HepG2 (cell line): Measurements from ENCODE around the gene THOP1. TPM values are rescaled to one million over a fixed set of nuclear protein-coding genes. Genes with fewer than 3 reads are reported as not detected.

Source experiments
- ATAC-seq: fragments of 200-7000 bp; cut with Tn5 transposase; 3 replicates; pipeline ENCODE4 v1.9.1; 2020; ENCODE audit warnings: mild to moderate bottlenecking, moderate library complexity
- BruUV-seq: library from RNA; stranded (reverse); fragments of 400-500 nt; replicated peaks from 2 replicates; lab custom pipeline; 2021; lab: Mats Ljungman, UMichigan
- CTCF ChIA-PET: fragments of 300-600 bp; formaldehyde crosslinking; extraction: SDS; loops from one replicate; lab custom pipeline; 2021; ENCODE audit warnings: low total read pairs, inconsistent platforms, low intra/inter-chr PET ratio; lab: Yijun Ruan, JAX
- POLR2A ChIA-PET: fragments of 350-600 bp; sonication (Branson Sonifier 250); formaldehyde crosslinking; loops from one replicate; lab custom pipeline; 2020; ENCODE audit warnings: antibody characterized with exemption, inconsistent platforms; lab: Yijun Ruan, JAX
- DNase-seq: peaks from one replicate; pipeline ENCODE4 v3.0.0-alpha.2; 2015; ENCODE audit warnings: low spot score
- FAIRE-seq: peaks from 3 replicates; lab custom pipeline; 2011; peaks lifted over from hg19 to GRCh38; lab: Jason Lieb, UNC
- H2AFZ ChIP-seq: one replicate; pipeline ENCODE4 v1.6.1; 2011; ENCODE audit warnings: low read length, inconsistent platforms
- H3K27ac ChIP-seq: fragments of 300-600 bp; 3 replicates; pipeline ENCODE4 v1.8.0; 2011; ENCODE audit warnings: mixed run types, mild to moderate bottlenecking, mixed read lengths, low read length, inconsistent platforms; ENCODE audit not compliant: insufficient read depth; ENCODE audit errors: extremely low read length
- H3K27me3 ChIP-seq, 2 experiments: fragments of 200-600 bp in 1 of 2; 2 replicates in 1 of 2; 3 replicates in 1 of 2; pipeline versions ENCODE4 v1.6.0 to v1.8.0; 2011; ENCODE audit warnings: low read length in 2 of 2, mild to moderate bottlenecking in 2 of 2, moderate library complexity in 2 of 2, inconsistent platforms in 1 of 2; ENCODE audit not compliant: insufficient read depth in 2 of 2, control insufficient read depth in 1 of 2
- H3K36me3 ChIP-seq, 2 experiments: fragments of 200-600 bp in 1 of 2; replicated peaks in 1 of 2; 2 replicates in 1 of 2; 3 replicates in 1 of 2; pipeline versions ENCODE4 v1.5.1 to v1.8.0; 2011; ENCODE audit warnings: low read length in 2 of 2, inconsistent platforms in 1 of 2; ENCODE audit not compliant: insufficient read depth in 2 of 2, control insufficient read depth in 1 of 2
- H3K4me1 ChIP-seq: 2 replicates; pipeline ENCODE4 v1.5.1; 2012; ENCODE audit warnings: low read length, inconsistent platforms; ENCODE audit not compliant: insufficient read depth
- H3K4me2 ChIP-seq: 2 replicates; pipeline ENCODE4 v1.6.0; 2011; ENCODE audit warnings: low read depth, low read length, inconsistent platforms
- H3K4me3 ChIP-seq, 3 experiments: fragments of 200-600 bp in 1 of 3; sonication (generic), shearing (Covaris generic) in 1 of 3; replicated peaks in 1 of 3; 2 replicates each; pipeline ENCODE4 v1.5.1; 2011 to 2016; ENCODE audit warnings: low read length in 3 of 3, inconsistent platforms in 2 of 3, low read depth in 2 of 3, mild to moderate bottlenecking in 2 of 3, control low read depth in 1 of 3, mixed read lengths in 1 of 3; ENCODE audit not compliant: insufficient read depth in 1 of 3
- H3K79me2 ChIP-seq: one replicate; pipeline ENCODE4 v1.6.1; 2011; ENCODE audit warnings: low read length, inconsistent platforms; ENCODE audit not compliant: insufficient read depth
- H3K9ac ChIP-seq: 2 replicates; pipeline ENCODE4 v1.6.0; 2011; ENCODE audit warnings: mild to moderate bottlenecking, low read depth, low read length, inconsistent platforms; ENCODE audit not compliant: insufficient read depth
- H3K9me3 ChIP-seq: 2 replicates; pipeline ENCODE4 v1.5.1; 2012; ENCODE audit warnings: mild to moderate bottlenecking, low read length
- H4K20me1 ChIP-seq: 2 replicates; pipeline ENCODE4 v1.6.0; 2011; ENCODE audit warnings: inconsistent platforms, mild to moderate bottlenecking, low read length, moderate library complexity; ENCODE audit not compliant: insufficient read depth
- DNMT1 ChIP-seq: sonication (generic); formaldehyde crosslinking; IDR thresholded peaks from 2 replicates; pipeline ENCODE4 v1.5.1; 2020; ENCODE audit warnings: mild to moderate bottlenecking, missing genetic modification reagents
- GABPA ChIP-seq, 2 experiments: IDR thresholded peaks; 2 replicates each; pipeline ENCODE4 v1.6.1; 2011 to 2016; ENCODE audit warnings: low read depth in 2 of 2, low read length in 1 of 2, missing biosample characterization in 1 of 2, missing genetic modification characterization in 1 of 2
- ZNF629 ChIP-seq: sonication (generic); formaldehyde crosslinking; conservative IDR thresholded peaks from 2 replicates; pipeline ENCODE4 v1.5.0; 2020; ENCODE audit warnings: missing genetic modification reagents
- ZNF83 ChIP-seq: sonication (generic); formaldehyde crosslinking; IDR thresholded peaks from 2 replicates; pipeline ENCODE4 v1.4.0; 2020; ENCODE audit warnings: missing genetic modification reagents, mild to moderate bottlenecking, borderline replicate concordance
- WGBS: methylation state at CpG from one replicate; pipeline ENCODE4 v1.1.6; 2017; ENCODE audit warnings: low lambda C conversion rate; 5-methylcytosine and 5-hydroxymethylcytosine counted together
- in situ Hi-C: cut with HindIII; loops from 2 replicates; pipeline ENCODE4 v1.10.0; 2017; ENCODE audit warnings: low pct_unique_long_range_greater_than_20kb; ENCODE audit not compliant: extremely low pct_ligation_motif_present
- intact Hi-C: fragments of 100-400 bp; cut with micrococcal nuclease; formaldehyde crosslinking; loops from one replicate; pipeline ENCODE4 v1.10.0; 2022; ENCODE audit not compliant: unreplicated experiment
- polyA plus RNA-seq, 8 experiments: library from polyadenylated mRNA; depleted of rRNA in 3 of 8; stranded (reverse) in 7 of 8; unstranded in 1 of 8; fragments of >200 nt; fragmentation: Illumina TruSeq in 4 of 8; extraction: Trizol in 4 of 8; gene quantifications; 2 replicates each; pipeline versions ENCODE4 v1.2.1 to v1.2.3, GENCODE V29; 2011 to 2016; ENCODE audit warnings: low read depth in 4 of 8, missing spikeins in 1 of 8, mixed read lengths in 1 of 8; ENCODE audit not compliant: insufficient read depth in 1 of 8
- total RNA-seq, 5 experiments: library from RNA; depleted of rRNA; stranded (reverse); fragments of >200 nt; fragmentation: Illumina TruSeq; extraction: Trizol; gene quantifications; 2 replicates each; pipeline ENCODE4 v1.2.3, GENCODE V29; 2016; ENCODE audit warnings: low read depth in 1 of 5

THOP1 gene
- total and polyA plus RNA-seq, 2 of the 13 experiments (the other 11 are each of a cell fraction or from before 2014, with no cell fraction given) = 74.4 to 116 TPM

DNA sequence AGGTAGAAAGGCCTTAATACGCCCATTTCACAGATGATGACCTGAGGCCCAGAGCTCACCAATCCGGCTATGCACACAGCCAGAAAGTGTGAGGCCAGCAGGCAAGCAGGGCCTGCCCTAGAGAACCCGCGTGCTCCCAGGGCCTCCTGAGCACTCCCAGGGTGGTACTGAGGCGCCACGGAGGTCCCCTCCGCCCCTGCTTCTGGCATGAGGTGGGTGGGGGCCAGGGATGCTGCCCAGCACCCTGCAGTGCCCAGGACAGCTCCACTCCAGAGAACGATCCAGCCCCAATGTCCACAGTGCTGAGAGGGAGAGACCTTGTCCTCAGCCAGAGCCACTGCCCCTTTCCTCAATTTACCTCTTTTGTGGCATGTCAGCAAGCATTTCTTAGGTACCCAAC lies 16.1 kb upstream of the THOP1 start:
- H3K4me3 ChIP-seq = no peak overlapping the region
- WGBS = no CpG with 5 or more reads among the region's 8 CpGs
- H3K9ac ChIP-seq = no peak overlapping the region
- H3K27me3 ChIP-seq = no peaks in the 10 kb centered on the region
- CTCF ChIA-PET = no interaction called here
- BruUV-seq = no TSS peak
- FAIRE-seq (no peak), DNase-seq (no peak), ATAC-seq (no peak)
- no peak overlapping the region for H3K27ac ChIP-seq
- peaks cover 20 to 45% of the 10 kb centered on the region in 2 experiments for H3K36me3 ChIP-seq
- POLR2A ChIA-PET = no interaction called here
- H3K4me2 ChIP-seq = no peak overlapping the region
- H3K79me2 ChIP-seq = peaks cover 42% of the 10 kb centered on the region
- TF ChIP-seq ZNF629 (CRISPR knock-in tag) (peak; percentile 81), ZNF83 (CRISPR knock-in tag) (no peak)
- no peak overlapping the region for H2AFZ ChIP-seq
- intact Hi-C loops (no loop called here), in situ Hi-C loops (no loop called here)
- H3K4me1 ChIP-seq = no peaks in the 10 kb centered on the region
- peaks cover 19% of the 10 kb centered on the region; the same call in 1 of the 2 replicates for H4K20me1 ChIP-seq
- no peaks in the 10 kb centered on the region for H3K9me3 ChIP-seq

GRCh38 chr19:2770055-2771013 lies 15.0 kb upstream of the THOP1 start:
- ATAC-seq (no peak), DNase-seq (no peak), FAIRE-seq (no peak)
- Histone ChIP-seq H3K79me2 (peaks cover 53% of the 10 kb centered on the region), H4K20me1 (peaks cover 19% of the 10 kb centered on the region; the same call in 1 of the 2 replicates), H3K36me3 (peaks cover 17 to 37% of the 10 kb centered on the region in 2 experiments), H3K9ac (no peak overlapping the region), H3K4me1 (peaks cover 9% of the 10 kb centered on the region), H3K9me3 (no peaks in the 10 kb centered on the region), H2AFZ (no peak overlapping the region), H3K27ac (no peak overlapping the region), H3K4me2 (no peak overlapping the region), H3K27me3 (no peaks in the 10 kb centered on the region), H3K4me3 (no peak overlapping the region)
- in situ Hi-C loops (no loop called here), intact Hi-C loops (no loop called here)
- no TSS peak for BruUV-seq
- no peak for TF ChIP-seq GABPA (IDR thresholded peaks at IDR 0.05; ENCODE audit: low read depth, low read length)
- TF ChIP-seq GABPA (CRISPR knock-in tag; IDR thresholded peaks at IDR 0.05; ENCODE audit: low read depth) = no peak
- no peak for TF ChIP-seq DNMT1
- CTCF ChIA-PET = no interaction called here
- POLR2A ChIA-PET = no interaction called here
- WGBS = 96% methylated on average over 36 of the region's 40 CpGs
